Mucosa of stomach (tissue), 1 donor: ENCODE data around the gene DDX5.

Experiments used
- H3K27me3 ChIP-seq: one replicate; pipeline ENCODE4 v1.7.0; 2013; ENCODE audit warnings: mild to moderate bottlenecking, low read length; ENCODE audit not compliant: control insufficient read depth, insufficient read depth
- H3K36me3 ChIP-seq: one replicate; pipeline ENCODE4 v1.7.0; 2013; ENCODE audit warnings: low read length; ENCODE audit not compliant: control insufficient read depth, insufficient read depth
- H3K4me1 ChIP-seq: one replicate; pipeline ENCODE4 v1.7.0; 2013; ENCODE audit warnings: mild to moderate bottlenecking, low read length; ENCODE audit not compliant: control insufficient read depth, insufficient read depth
- H3K4me3 ChIP-seq: one replicate; pipeline ENCODE4 v1.7.0; 2013; ENCODE audit warnings: low read length
- H3K9ac ChIP-seq: one replicate; pipeline ENCODE4 v1.7.0; 2013; ENCODE audit warnings: mild to moderate bottlenecking, low read length, moderate library complexity
- H3K9me3 ChIP-seq: one replicate; pipeline ENCODE4 v1.7.0; 2013; ENCODE audit warnings: mild to moderate bottlenecking, low read length, moderate library complexity; ENCODE audit not compliant: control insufficient read depth
- donor health status: Pancreatic carcinoma.

Gene DDX5

DNA sequence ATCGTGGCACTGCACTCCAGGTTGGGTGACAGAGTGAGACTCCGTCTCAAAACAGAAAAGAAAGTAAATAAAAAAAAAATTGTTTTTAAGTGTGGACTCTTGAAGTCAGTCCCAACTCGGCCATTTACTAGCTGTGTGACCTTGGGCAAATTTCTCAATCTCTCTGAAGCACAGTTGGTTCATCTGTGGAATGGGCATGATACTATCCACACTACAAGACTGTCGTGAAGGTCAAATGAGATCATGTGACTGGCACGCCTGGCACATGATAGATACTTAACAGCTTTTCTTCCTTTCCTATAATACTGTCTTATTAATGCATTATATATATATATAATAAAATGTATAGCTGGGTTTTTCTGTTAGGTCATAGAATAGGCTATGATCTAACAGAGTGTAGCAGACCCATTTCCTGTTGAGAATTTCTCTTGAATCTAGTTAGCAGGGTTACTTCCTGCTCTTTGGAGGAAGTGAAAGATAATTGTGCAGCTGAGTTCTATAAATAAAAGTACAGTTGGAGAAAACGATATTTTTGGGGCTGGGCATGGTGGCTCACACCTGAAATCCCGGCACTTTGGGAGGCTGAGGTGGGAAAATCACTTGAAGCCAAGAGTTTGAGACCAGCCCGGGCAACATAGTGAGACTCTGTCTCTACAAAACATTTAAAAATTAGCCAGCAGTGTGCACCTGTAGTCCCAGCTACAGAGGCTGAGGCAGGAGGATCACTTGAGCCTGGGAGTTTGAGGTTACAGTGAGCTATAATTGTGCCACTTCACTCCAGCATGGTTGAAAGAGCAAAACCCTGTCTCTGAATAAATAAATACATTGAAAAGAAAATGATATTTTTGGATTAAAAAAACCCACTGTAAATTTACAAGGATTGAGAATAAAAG, 49.9 kb downstream of the DDX5 start:
- no peaks in the 10 kb centered on the region for H3K9me3 ChIP-seq
- H3K27me3 ChIP-seq = no peaks in the 10 kb centered on the region
- H3K4me3 ChIP-seq = no peak overlapping the region
- H3K36me3 ChIP-seq = no peaks in the 10 kb centered on the region
- no peak overlapping the region for H3K9ac ChIP-seq
- H3K4me1 ChIP-seq = no peaks in the 10 kb centered on the region

DNA sequence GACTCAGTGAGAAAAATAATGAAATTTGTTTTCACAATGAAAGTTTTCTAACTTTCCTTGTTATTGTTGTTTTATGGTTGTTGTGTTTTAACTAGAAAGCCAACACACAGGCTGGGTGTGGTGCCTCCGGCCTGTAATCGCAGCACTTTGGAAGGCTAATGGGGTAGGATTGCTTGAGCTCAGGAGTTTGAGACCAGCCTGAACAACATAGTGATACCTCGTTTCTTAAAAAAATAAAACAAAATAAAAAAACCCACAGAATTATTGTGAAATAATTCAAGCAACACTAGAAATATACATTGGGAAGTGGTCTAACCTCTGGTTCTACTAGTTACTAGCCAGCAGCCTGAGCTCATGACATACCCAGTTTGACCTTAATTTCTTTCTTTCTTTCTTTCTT, 56.5 kb downstream of the DDX5 start:
- no peaks in the 10 kb centered on the region for H3K9me3 ChIP-seq
- no peak overlapping the region for H3K9ac ChIP-seq
- H3K27me3 ChIP-seq = no peaks in the 10 kb centered on the region
- no peaks in the 10 kb centered on the region for H3K36me3 ChIP-seq
- H3K4me1 ChIP-seq = no peaks in the 10 kb centered on the region
- no peak overlapping the region for H3K4me3 ChIP-seq

DNA sequence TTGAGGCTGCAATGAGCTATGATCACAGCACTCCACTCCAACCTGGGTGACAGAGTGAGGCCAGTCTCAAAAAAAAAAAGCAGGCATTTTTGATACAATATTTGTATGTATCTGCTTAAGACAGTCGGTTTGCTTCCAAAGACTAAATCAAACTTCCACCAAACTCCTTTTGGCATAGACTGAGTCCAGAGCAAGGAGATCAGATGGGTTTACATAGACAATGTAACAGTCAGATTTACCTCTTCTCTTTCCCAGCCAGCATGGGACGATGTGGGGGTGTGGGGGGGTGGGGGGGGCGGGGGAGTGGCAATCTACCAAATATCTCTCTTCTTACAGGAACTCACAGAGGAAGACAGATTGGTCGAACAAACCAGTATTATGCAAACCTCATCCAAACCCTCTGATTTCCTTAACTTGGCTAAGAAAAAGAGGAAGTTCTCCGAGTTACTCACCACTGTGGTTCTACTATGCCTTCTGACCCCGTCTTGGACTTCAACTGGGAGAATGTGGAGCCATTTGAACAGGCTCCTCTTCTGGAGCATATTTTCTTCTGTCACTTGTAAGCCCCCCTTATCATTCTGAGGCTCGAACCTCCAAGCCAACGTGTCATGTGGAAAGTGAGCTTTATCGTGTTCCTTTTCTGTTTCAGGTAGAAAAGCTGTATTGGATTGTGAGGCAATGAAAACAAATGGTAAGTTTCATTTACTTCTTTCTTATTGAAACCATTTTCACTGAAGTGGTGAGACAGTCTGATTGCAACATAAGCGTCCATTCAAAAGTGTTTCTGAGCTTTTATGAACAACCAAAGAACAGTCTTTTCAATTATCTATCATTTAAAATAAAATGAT, 57.2 kb downstream of the DDX5 start, which contains the start of gene MILR1:
Gene MILR1 (plus strand): TSS at position 451 of the 848 bp plus-strand sequence. CDS start 54 bp downstream, at position 505.
- H3K9ac ChIP-seq = no peak within 1 kb of the TSS
- no peaks in the 10 kb centered on the region for H3K4me1 ChIP-seq
- no peaks in the 10 kb centered on the region for H3K36me3 ChIP-seq
- H3K27me3 ChIP-seq = no peaks in the 10 kb centered on the region
- H3K9me3 ChIP-seq = no peaks in the 10 kb centered on the region
- H3K4me3 ChIP-seq = no peak within 1 kb of the TSS
